LoVo (cell line): ENCODE data around the gene HAGH.
"Not testable (repeated sequence)": the region's sequence is repeated elsewhere in the genome, so short reads cannot be mapped to it uniquely, and the experiment has no call there.

Source experiments
- DNase-seq: peaks from one replicate; pipeline ENCODE4 v3.0.0-alpha.2; 2016; ENCODE audit warnings: low spot score

The HAGH gene

GRCh38 chr16:1826691-1827573 lies at the start of gene HAGH, which contains the start of gene FAHD1:
TSS of gene HAGH (minus strand) at chr16:1826825. CDS start at chr16:1826787, 38 bp downstream.
TSS of gene FAHD1 (plus strand) at chr16:1827206. CDS start at chr16:1827239, 33 bp downstream.
- DNase-seq, result peak; percentile 96

GRCh38 chr16:1876066-1876465 lies 49.4 kb upstream of the HAGH start:
- DNase-seq, result not testable (repeated sequence)

GRCh38 chr16:1874854-1875253 lies 48.2 kb upstream of the HAGH start:
- DNase-seq, result no peak

- no peak for DNase-seq
Measured at GRCh38 chr16:1871974-1872635, 45.5 kb upstream of the HAGH start, which contains the start of gene MEIOB. TSS of gene MEIOB (minus strand) at chr16:1872164. CDS start at chr16:1868175, 3,989 bp downstream.

GRCh38 chr16:1870365-1871082 lies 43.9 kb upstream of the HAGH start:
- DNase-seq, result peak; percentile 49

GRCh38 chr16:1865902-1866690 lies 39.5 kb upstream of the HAGH start:
- DNase-seq, result no peak

GRCh38 chr16:1863681-1864460 lies 37.2 kb upstream of the HAGH start:
- peak; percentile 53 for DNase-seq

- DNase-seq, result no peak
Measured at GRCh38 chr16:1862394-1862793, 35.8 kb upstream of the HAGH start.

- DNase-seq, result no peak
Measured at GRCh38 chr16:1861730-1862129, 35.1 kb upstream of the HAGH start.

- peak; percentile 51 for DNase-seq
Measured at GRCh38 chr16:1859650-1860049, 33.0 kb upstream of the HAGH start.

GRCh38 chr16:1858189-1858865 lies 31.7 kb upstream of the HAGH start:
- no peak for DNase-seq

- DNase-seq, result no peak
Measured at GRCh38 chr16:1857433-1858097, 30.9 kb upstream of the HAGH start.

GRCh38 chr16:1851793-1852192 lies 25.2 kb upstream of the HAGH start:
- no peak for DNase-seq

- no peak for DNase-seq
Measured at GRCh38 chr16:1850981-1851380, 24.4 kb upstream of the HAGH start.

GRCh38 chr16:1846416-1846815 lies 19.8 kb upstream of the HAGH start:
- DNase-seq, result no peak

- no peak for DNase-seq
Measured at GRCh38 chr16:1845985-1846384, 19.4 kb upstream of the HAGH start.

GRCh38 chr16:1839554-1839953 lies 12.9 kb upstream of the HAGH start:
- no peak for DNase-seq

- DNase-seq, result no peak
Measured at GRCh38 chr16:1834096-1834495, 7.5 kb upstream of the HAGH start.

GRCh38 chr16:1832838-1833454 lies 6.3 kb upstream of the HAGH start:
- no peak for DNase-seq
